GM19455 (cell line): Measurements from ENCODE around the gene SORCS2.

ENCODE experiments used
- ATAC-seq: cut with Tn5 transposase; IDR thresholded peaks from one replicate; pipeline ENCODE4 v1.9.1; 2021; ENCODE audit not compliant: unreplicated experiment

The SORCS2 gene

DNA sequence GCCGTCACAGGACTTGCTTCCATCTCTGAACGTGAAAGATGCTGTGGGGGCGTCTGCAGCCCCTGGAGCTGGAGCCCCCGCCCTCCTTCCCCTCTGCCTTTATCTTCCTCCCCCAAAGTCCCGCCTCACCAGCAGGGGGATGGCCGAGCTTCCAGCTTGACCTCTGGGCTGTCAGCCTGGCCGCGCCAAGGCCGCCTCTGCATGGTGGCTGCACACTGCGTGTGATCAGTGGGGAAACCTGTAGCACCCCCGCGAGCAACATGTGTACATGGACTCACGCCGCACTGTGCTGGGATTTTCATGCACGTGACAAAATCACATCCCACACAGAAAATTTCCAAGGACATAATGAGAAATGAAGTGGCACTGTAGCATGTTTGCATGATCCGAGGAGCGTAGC is 268.9 kb downstream of the SORCS2 start:
- no peak for ATAC-seq

GRCh38 chr4:7462509-7462971 is 270.2 kb downstream of the SORCS2 start:
- no peak for ATAC-seq

GRCh38 chr4:7463566-7464258 is 271.4 kb downstream of the SORCS2 start:
- ATAC-seq: no peak

DNA sequence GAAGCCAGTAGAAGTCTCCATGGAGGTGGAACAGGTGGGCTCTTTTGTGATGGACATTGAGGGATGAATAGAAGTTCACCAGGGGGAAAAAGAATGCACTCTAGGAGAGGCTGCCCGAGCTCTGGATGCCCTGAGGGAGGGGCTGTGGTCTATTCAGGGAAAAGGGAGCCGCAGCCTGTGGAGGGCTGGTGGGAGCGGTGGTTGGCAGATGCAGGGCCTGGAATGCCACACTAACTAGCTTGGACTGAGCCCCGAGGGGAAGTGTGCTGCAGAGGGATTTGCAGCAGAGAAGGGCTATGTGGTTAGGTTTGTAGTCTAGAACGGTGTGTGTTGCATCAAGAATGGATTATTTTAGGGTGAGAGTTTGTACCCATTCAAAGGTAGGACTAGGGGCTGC is 271.9 kb downstream of the SORCS2 start:
- ATAC-seq: no peak

DNA sequence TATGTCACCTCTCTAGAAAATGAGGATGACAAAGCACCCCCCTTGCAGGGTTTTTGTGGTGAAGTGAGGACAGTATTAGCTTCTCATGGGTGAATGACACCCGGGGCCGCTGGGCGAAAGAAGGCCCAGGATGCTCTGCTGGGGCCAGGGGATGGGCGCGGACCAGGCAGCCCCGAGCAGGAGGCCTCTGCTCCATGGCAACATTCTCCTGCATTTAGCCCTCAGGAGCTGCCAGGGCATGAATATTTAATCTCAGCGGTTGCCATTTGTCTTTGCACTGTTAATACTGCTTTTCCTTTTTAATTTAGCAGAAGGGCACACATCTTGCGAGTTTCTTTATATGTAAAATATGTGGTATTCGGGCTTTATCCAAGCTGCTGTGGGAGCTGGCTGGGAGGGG is 272.7 kb downstream of the SORCS2 start:
- no peak for ATAC-seq

- no peak for ATAC-seq
Observed at GRCh38 chr4:7466215-7466614, 273.9 kb downstream of the SORCS2 start.

DNA sequence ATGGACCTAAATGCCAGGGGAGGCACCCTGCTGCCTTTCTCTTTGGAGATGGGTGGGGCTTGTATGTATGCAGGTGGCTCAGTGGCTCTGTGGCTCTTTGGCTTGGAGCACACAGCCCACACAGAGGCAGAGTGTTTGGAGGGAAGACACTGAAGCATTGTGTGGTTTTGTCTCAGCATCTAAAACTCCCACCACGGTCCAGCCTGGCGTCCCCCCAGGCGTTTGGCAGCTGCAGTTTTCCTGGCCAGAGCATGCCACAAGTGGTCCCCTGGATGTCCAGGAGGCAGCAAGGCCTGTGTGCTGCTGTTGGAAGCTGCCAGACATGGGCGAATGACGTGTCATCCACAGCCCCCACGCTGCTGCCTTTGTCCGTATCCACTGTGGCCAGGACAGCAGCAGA is 274.6 kb downstream of the SORCS2 start:
- ATAC-seq: no peak

DNA sequence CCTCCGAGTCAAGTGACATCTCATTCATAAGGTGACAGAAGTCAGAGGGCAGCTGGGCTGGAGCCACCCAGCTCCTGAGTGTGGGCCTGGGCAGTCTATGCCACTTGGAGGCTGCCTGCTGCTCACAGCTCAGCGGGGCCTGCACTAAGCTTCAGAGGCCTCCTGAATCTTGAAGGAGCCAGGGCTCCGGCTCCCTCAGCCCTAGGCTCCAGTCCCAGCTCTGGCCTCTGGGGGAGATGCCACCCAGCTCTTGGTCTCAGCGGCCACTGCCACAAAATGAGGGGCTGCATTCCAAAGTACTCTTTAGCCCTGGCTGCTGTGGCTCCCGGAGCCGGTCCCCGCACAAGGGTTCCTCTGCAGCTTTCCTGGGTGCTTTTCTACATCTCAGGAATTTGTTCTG is 275.1 kb downstream of the SORCS2 start:
- ATAC-seq: no peak

- ATAC-seq: no peak
Observed at GRCh38 chr4:7469023-7469422, 276.7 kb downstream of the SORCS2 start.

GRCh38 chr4:7470111-7470510 is 277.8 kb downstream of the SORCS2 start:
- no peak for ATAC-seq

- ATAC-seq: no peak
Observed at GRCh38 chr4:7470522-7471128, 278.3 kb downstream of the SORCS2 start.

- ATAC-seq: no peak
Observed at GRCh38 chr4:7472442-7473013, 280.2 kb downstream of the SORCS2 start.

DNA sequence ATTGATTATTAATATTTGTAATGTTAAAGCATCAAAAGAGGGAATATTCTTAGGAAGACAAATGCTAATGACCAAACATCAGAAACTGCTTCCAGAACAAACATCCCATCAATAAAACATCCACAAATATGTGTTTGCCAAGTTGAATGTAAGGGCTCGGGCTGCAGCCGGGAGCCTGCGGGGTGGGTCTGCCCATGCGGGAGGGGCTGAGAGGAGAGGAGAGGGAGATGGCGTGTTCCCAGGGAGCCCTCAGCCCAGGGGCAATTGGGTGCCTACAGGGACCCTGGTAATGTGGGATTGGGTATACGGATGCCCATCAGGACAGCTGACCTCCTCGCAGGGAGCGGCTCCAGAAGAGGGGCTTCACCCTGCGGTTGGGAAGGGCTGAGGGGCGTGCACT is 280.7 kb downstream of the SORCS2 start:
- ATAC-seq: no peak

- ATAC-seq: no peak
Observed at GRCh38 chr4:7474320-7474719, 282.0 kb downstream of the SORCS2 start.

DNA sequence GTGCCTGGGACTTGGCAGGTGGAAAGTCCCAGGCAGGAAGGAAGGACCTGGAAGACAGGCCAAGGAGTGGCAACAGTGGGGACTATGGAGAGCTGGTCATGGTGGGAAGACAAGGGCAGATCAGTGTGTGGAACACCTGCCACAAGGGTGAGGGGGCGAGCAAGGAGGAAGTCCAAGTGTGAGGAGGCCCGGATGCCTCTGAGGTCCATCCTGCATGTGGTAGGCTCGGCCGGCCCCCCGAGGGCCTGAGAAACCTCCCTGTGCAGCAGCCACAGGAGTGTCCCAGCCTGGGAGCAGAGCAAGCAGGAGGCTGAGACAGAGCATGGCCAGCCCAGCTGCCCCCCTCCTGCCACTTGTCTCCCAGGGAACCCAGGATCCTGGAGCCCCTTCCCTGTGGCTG is 282.9 kb downstream of the SORCS2 start:
- no peak for ATAC-seq

GRCh38 chr4:7476820-7477219 is 284.5 kb downstream of the SORCS2 start:
- ATAC-seq: no peak

DNA sequence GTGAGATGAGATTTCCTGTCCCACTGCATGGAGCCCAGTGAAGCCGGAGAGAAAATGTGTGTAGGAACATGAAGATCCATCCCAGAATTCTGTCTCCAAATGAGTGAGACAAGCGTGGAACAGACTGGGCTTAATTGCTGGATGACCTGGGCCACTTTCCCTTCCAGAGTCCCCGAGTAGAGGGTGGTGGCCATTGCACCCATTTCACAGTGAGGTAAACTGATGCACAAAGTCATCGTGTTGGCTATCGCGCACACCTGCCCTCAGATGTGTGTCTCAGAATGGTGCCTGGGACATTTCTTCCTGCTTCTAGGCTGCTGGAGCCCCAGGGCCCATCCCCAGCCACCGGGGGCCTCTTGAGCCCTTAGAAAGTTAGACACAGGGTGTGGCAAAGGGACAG is 285.4 kb downstream of the SORCS2 start:
- no peak for ATAC-seq

DNA sequence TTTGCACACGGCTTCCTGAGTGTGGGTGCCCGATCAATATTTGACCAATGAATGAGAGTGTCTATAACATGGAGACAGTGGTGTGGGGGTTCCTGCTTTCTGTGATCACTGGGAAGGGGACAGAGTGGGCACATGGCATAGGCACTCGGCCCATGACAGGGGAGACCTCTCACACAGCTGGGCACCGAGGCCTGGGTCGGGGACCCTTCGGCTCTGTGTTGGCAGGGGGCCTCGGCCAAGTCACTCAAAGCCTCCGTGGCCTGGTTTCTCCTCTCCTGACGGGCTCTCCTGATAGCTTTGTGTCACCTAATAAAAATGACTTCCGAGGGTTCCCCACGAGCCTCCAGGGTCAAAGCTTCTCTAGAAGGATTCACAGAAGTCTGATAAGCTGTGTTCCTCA is 286.3 kb downstream of the SORCS2 start:
- ATAC-seq: no peak

GRCh38 chr4:7480423-7480822 is 288.1 kb downstream of the SORCS2 start:
- no peak for ATAC-seq

DNA sequence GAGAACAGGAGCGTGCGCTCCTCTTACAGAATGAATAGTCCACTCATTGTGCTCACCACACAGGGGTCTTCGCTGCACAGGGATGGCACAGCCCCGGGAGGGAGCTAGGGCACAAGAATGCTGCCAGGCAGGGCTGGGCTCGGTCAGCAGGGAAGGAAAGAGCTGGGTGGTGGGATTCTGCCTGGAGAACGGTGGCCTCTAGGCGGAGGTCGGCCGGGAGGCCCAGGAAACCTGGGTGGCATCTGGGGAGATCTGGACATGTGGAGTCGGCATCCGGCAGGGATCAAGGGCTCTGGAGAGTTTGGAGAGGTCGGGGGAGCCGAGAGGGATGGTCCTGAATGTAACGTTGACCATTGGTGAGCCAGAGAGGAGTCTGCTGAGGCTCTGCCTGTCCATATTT is 288.9 kb downstream of the SORCS2 start:
- ATAC-seq: no peak

DNA sequence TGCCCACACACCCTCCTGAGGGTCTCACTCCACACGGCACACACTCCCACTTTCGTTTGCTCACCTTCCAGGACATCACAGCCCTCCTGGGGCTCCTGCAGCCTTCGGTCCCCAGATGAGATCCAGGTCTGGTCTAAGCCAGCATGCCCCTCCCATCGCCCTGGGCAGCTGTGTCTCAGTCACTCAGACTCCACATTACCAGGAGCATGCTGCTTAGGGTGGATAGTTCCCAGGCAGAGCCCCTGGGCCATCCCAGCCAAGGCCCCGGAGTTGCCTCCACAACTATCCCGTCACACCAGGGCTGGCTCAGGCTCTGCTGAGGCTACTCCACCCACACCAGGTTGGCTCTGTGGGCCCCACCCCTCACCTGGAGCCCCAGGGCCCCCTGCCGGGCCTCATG is 292.8 kb downstream of the SORCS2 start:
- no peak for ATAC-seq

DNA sequence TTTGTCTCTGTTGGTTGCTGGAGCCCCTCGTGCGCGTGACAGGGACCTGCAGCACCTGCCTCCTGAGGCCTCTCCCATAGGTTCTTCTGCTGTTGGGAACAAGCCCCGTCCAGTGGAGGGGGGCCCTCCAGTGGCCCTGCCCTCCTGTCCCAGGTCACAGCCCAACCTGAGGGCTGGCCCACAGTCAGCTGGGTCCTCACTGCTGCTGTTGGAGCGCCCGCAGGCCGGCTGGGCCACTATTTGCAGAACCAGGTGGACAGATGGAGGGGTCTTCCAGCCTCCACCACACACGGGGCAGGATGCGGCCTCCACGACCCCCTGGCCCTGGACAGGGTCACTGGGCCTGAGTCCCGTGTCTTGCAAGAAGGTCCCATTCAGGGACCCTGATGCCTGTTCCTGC is 293.8 kb downstream of the SORCS2 start:
- ATAC-seq: no peak

GRCh38 chr4:7487502-7487901 is 295.2 kb downstream of the SORCS2 start:
- no peak for ATAC-seq
